T-helper 1 cell treated with Interleukin-12 subunit alpha and Interleukin-12 subunit beta and Interleukin-4 antibody, amounts not matched to agents 30 μg/mL and 1 μg/mL, for 36 hours (primary cell): ENCODE results near the gene KCNAB1.
A peak's percentile ranks its signal among the peaks of the same experiment; 100 is the strongest.

ENCODE experiments used
- H3K27ac Mint-ChIP-seq: one replicate; pipeline ENCODE4 v1.8.0; 2021; ENCODE audit warnings: mild to moderate bottlenecking, mixed read lengths
- H3K27me3 Mint-ChIP-seq: one replicate; pipeline ENCODE4 v1.8.0; 2021; ENCODE audit warnings: low read depth, mixed read lengths
- H3K36me3 Mint-ChIP-seq: one replicate; pipeline ENCODE4 v1.8.0; 2021; ENCODE audit warnings: low read depth, mixed read lengths
- H3K4me1 Mint-ChIP-seq: one replicate; pipeline ENCODE4 v1.8.0; 2021; ENCODE audit warnings: low read depth, mixed read lengths
- H3K4me3 Mint-ChIP-seq: one replicate; pipeline ENCODE4 v1.8.0; 2021; ENCODE audit warnings: mild to moderate bottlenecking, moderate library complexity, mixed read lengths
- H3K9me3 Mint-ChIP-seq: one replicate; pipeline ENCODE4 v1.8.0; 2021; ENCODE audit warnings: mixed read lengths

KCNAB1 gene

DNA sequence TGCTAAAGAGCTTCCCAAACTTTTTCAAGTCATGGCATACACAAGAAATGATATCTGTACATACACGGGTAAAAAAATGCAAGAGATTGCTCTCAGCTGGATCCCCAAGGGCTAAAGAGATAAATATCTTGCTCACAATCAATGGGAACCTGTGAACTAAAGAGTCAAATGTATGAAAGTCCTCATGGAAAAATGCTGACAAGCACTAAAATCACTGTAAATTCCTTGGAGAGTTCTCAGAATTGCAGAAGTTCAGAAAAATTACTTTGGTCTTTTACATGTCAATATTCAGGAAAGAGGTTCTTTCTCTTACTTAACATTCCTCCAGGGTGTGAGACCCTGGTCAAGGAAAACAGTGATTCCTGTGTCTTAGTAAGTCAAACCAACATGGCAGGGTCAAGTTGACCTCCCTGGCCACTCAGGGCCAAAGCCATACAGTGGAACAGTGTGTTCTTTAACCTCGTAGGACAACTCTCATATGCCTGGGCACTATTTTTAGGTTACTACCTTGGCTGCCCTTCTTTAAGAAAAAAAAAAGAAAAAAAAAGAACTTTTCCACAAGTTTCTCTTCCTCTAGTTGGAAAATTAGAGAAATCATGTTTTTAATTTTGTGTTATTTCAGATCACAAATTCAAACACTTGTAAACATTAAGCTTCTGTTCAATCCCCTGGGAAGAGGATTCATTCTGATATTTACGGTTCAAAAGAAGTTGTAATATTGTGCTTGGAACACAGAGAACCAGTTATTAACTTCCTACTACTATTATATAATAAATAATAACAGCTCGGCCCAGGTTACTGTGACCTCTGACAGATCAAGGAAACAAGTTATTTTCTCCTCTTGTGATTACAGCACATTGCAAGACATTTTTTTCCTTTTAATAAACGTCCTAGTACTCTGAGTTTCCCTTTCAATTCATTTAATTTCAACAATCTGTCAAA, 422.0 kb downstream of the KCNAB1 start:
- Mint-ChIP-seq H3K4me3 (no peak overlapping the region), H3K4me1 (peaks cover 13% of the 10 kb centered on the region), H3K9me3 (no peaks in the 10 kb centered on the region), H3K36me3 (peaks cover 28% of the 10 kb centered on the region), H3K27me3 (no peaks in the 10 kb centered on the region), H3K27ac (no peak overlapping the region)

GRCh38 chr3:156543043-156543555, 422.7 kb downstream of the KCNAB1 start:
- no peaks in the 10 kb centered on the region for H3K9me3 Mint-ChIP-seq
- peaks cover 33% of the 10 kb centered on the region for H3K36me3 Mint-ChIP-seq
- H3K27me3 Mint-ChIP-seq, result no peaks in the 10 kb centered on the region
- no peak overlapping the region for H3K4me3 Mint-ChIP-seq
- H3K4me1 Mint-ChIP-seq, result peaks cover 14% of the 10 kb centered on the region
- no peak overlapping the region for H3K27ac Mint-ChIP-seq

- no peaks in the 10 kb centered on the region for H3K27me3 Mint-ChIP-seq
- H3K36me3 Mint-ChIP-seq, result peaks cover 57% of the 10 kb centered on the region
- peaks cover 40% of the 10 kb centered on the region for H3K4me1 Mint-ChIP-seq
- no peak overlapping the region for H3K4me3 Mint-ChIP-seq
- no peak overlapping the region for H3K27ac Mint-ChIP-seq
- no peaks in the 10 kb centered on the region for H3K9me3 Mint-ChIP-seq
Observed at GRCh38 chr3:156547637-156548036, 427.3 kb downstream of the KCNAB1 start.

DNA sequence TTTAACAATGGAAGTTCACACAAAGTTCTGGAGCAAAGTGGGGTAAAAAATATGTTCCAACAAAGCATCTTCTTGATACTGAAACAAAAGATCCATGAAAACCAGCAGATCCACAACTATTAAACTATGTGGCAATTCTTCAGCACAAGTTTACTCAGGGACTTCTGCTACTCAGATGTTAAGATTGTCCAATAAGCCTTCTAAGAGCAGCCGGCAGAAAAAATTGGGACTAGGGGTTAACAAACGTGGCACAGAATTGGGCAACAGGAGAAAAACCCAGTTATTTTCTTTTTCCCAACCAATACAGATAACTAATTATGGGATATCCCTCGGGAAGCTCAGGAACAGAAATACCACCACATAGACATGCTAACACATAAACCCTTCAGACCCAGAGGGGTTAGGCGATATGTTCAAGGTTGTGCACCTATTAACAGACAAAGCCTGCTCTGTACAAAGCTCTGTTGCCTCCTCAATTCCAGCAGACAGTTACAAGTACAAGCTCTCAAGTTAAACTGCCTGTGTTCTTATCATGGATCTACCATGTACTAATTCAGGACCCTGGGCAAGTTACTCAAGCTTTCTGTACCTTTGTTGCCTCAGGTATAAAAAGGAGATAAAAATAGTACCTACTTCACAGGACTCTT, 427.8 kb downstream of the KCNAB1 start:
- H3K36me3 Mint-ChIP-seq, result peaks cover 59% of the 10 kb centered on the region
- no peak overlapping the region for H3K4me3 Mint-ChIP-seq
- peaks cover 43% of the 10 kb centered on the region for H3K4me1 Mint-ChIP-seq

DNA sequence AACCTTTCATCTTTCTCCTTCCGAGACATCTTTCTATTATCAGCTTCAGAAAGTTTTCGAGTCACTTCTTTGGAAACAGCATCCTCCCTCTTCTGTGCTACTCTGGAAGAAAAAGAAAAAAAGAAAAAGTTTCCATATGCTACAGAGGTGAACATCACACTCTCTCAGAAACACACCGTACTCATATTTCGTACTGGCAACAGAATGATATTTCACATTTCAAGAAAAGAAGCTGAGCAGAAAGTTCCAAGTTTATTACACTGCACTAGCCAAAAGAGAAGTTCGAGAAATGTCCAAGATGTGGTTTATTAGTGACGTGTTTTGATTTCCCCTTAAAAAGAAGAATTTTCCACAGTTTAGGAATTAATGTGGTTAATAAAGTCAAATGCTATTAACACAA, 428.5 kb downstream of the KCNAB1 start:
- H3K27me3 Mint-ChIP-seq, result no peaks in the 10 kb centered on the region
- H3K27ac Mint-ChIP-seq, result no peak overlapping the region
- H3K9me3 Mint-ChIP-seq, result no peaks in the 10 kb centered on the region
- H3K4me3 Mint-ChIP-seq, result no peak overlapping the region
- peaks cover 61% of the 10 kb centered on the region for H3K36me3 Mint-ChIP-seq
- H3K4me1 Mint-ChIP-seq, result peaks cover 50% of the 10 kb centered on the region

More for the DNA sequence above, 427.8 kb downstream of the KCNAB1 start:
- Mint-ChIP-seq H3K27ac (no peak overlapping the region), H3K9me3 (no peaks in the 10 kb centered on the region), H3K27me3 (no peaks in the 10 kb centered on the region)

- H3K27me3 Mint-ChIP-seq, result peaks cover 2% of the 10 kb centered on the region
- peaks cover 55% of the 10 kb centered on the region for H3K4me1 Mint-ChIP-seq
- peaks cover 58% of the 10 kb centered on the region for H3K36me3 Mint-ChIP-seq
- H3K4me3 Mint-ChIP-seq, result no peak overlapping the region
- no peaks in the 10 kb centered on the region for H3K9me3 Mint-ChIP-seq
- H3K27ac Mint-ChIP-seq, result no peak overlapping the region
Observed at GRCh38 chr3:156551261-156551660, 430.9 kb downstream of the KCNAB1 start.

GRCh38 chr3:156551746-156552145, 431.4 kb downstream of the KCNAB1 start:
- Mint-ChIP-seq H3K27me3 (peaks cover 5% of the 10 kb centered on the region), H3K4me1 (peaks cover 52% of the 10 kb centered on the region), H3K27ac (no peak overlapping the region), H3K9me3 (no peaks in the 10 kb centered on the region), H3K36me3 (peaks cover 53% of the 10 kb centered on the region), H3K4me3 (peak overlapping the region; percentile 31)

DNA sequence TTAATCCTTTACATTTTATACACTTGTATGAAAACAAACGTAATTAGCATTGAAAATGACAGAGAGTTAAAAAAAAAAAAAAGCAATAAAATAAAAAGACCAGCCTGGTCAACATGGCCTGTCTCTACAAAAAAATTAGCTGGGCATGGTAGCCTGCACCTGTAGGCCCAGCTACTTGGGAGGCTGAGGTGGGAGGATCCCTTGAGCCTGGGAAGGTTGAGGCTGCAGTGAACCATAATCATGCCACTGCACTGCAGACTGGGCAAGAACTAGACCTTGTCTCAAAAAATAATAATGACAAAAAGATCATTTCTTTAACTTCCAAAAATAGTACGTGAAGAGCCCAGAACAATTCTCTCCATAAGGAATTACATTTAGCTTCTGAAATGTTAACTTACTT, 432.6 kb downstream of the KCNAB1 start:
- H3K4me1 Mint-ChIP-seq, result peaks cover 46% of the 10 kb centered on the region
- no peaks in the 10 kb centered on the region for H3K9me3 Mint-ChIP-seq
- H3K36me3 Mint-ChIP-seq, result peaks cover 43% of the 10 kb centered on the region
- peak overlapping the region; percentile 94 for H3K4me3 Mint-ChIP-seq
- no peak overlapping the region for H3K27ac Mint-ChIP-seq
- H3K27me3 Mint-ChIP-seq, result peaks cover 5% of the 10 kb centered on the region

GRCh38 chr3:156553705-156554356, 433.5 kb downstream of the KCNAB1 start:
- no peaks in the 10 kb centered on the region for H3K9me3 Mint-ChIP-seq
- peak overlapping the region; percentile 91 for H3K27ac Mint-ChIP-seq
- peaks cover 49% of the 10 kb centered on the region for H3K4me1 Mint-ChIP-seq
- H3K4me3 Mint-ChIP-seq, result peak overlapping the region; percentile 94
- peaks cover 5% of the 10 kb centered on the region for H3K27me3 Mint-ChIP-seq
- H3K36me3 Mint-ChIP-seq, result peaks cover 38% of the 10 kb centered on the region

GRCh38 chr3:156554515-156554841, 434.1 kb downstream of the KCNAB1 start:
- Mint-ChIP-seq H3K4me1 (peaks cover 47% of the 10 kb centered on the region), H3K27ac (peak overlapping the region; percentile 91), H3K36me3 (peaks cover 34% of the 10 kb centered on the region)

DNA sequence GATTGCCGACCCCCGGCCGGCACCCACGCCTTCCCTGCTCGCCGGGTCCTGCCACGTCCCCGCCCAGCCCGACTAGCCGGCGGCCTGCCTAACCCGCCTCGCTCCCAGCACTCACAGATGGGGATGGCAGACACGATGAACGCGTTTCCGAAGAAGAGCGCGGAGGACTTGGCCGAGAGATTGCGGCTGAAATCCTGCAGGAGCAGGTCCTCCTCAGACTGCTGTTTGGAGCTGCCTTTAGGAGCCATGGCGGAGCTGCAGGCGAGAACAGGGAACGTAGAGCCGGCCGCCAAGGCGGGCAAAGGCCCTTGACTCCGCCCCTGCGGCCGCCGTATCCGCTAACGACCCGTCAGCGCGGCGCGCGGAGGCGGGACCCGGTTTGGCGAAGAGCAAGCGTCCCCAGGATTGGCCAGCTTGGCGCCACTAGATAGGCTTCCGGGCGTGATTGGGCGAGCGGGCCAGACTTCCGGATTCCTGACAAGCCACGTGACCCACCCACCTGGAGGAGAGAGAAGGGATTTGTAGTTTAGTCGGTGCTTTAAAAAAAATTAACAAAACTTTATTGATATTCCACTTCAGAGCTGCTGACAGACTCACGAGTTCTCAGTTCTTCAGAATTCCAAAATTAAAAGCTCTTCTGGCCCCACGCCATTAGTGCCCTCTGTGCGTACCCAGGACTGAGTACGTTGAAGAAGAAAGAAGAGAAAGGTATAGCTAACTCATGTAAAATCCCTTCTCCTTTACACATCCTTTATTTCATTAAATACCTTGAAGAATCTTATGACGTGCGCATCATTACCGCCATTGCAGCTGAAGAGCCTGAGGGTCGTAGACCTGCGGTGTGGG, 434.7 kb downstream of the KCNAB1 start, which contains the start of gene SSR3:
SSR3 (minus strand) TSS at position 276 of the 846 bp plus-strand sequence; CDS start at position 248, 28 bp downstream.
- H3K4me1 Mint-ChIP-seq, result peaks cover 47% of the 10 kb centered on the region
- peaks cover 32% of the 10 kb centered on the region for H3K36me3 Mint-ChIP-seq
- H3K27me3 Mint-ChIP-seq, result peaks cover 5% of the 10 kb centered on the region
- H3K27ac Mint-ChIP-seq, result peak within 1 kb of the TSS; percentile 91
- peak within 1 kb of the TSS; percentile 94 for H3K4me3 Mint-ChIP-seq
- H3K9me3 Mint-ChIP-seq, result no peaks in the 10 kb centered on the region

More at GRCh38 chr3:156554515-156554841, 434.1 kb downstream of the KCNAB1 start:
- peak overlapping the region; percentile 94 for H3K4me3 Mint-ChIP-seq
- no peaks in the 10 kb centered on the region for H3K9me3 Mint-ChIP-seq
- H3K27me3 Mint-ChIP-seq, result peaks cover 5% of the 10 kb centered on the region

GRCh38 chr3:156558389-156558788, 438.0 kb downstream of the KCNAB1 start:
- peaks cover 2% of the 10 kb centered on the region for H3K36me3 Mint-ChIP-seq
- no peak overlapping the region for H3K4me3 Mint-ChIP-seq
- peaks cover 27% of the 10 kb centered on the region for H3K4me1 Mint-ChIP-seq
- peaks cover 9% of the 10 kb centered on the region for H3K27me3 Mint-ChIP-seq
- no peaks in the 10 kb centered on the region for H3K9me3 Mint-ChIP-seq
- H3K27ac Mint-ChIP-seq, result no peak overlapping the region

DNA sequence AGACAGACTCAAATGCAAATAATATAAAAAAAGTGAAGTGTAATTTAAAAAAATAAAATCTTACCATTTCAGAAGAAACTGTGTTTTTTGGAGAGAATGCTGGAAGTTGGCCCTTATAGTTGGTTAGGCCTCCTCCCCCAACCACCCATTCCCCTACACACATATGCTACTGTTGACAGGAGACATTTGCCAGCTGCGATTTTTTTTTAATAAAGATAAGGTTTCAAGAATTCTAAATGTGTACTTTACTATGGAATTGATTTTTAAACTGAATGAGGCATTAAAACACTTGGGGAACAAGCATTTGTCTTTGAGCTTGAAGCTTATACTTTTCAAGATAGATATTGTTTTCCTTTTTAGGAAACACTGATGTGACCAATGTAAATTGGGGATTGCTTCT, 438.9 kb downstream of the KCNAB1 start:
- no peak overlapping the region for H3K4me3 Mint-ChIP-seq
- H3K4me1 Mint-ChIP-seq, result peaks cover 26% of the 10 kb centered on the region
- H3K27me3 Mint-ChIP-seq, result peaks cover 16% of the 10 kb centered on the region
- peaks cover 2% of the 10 kb centered on the region for H3K36me3 Mint-ChIP-seq
- no peak overlapping the region for H3K27ac Mint-ChIP-seq
- H3K9me3 Mint-ChIP-seq, result no peaks in the 10 kb centered on the region

GRCh38 chr3:156561533-156561932, 441.2 kb downstream of the KCNAB1 start:
- Mint-ChIP-seq H3K27me3 (peaks cover 18% of the 10 kb centered on the region), H3K36me3 (no peaks in the 10 kb centered on the region), H3K9me3 (no peaks in the 10 kb centered on the region), H3K4me3 (no peak overlapping the region), H3K27ac (no peak overlapping the region), H3K4me1 (peaks cover 16% of the 10 kb centered on the region)
